Diencephalon (tissue), 1 donor: ENCODE data around the gene ZNF302. TPM values are rescaled to one million over a fixed set of nuclear protein-coding genes. Genes with fewer than 3 reads are reported as not detected.

Source experiments
- small RNA-seq: library from RNA; depleted of rRNA; stranded (forward); fragments of <200 nt; gene quantifications from one replicate; pipeline ENCODE3, GENCODE V24; 2014
- total RNA-seq: library from RNA; depleted of rRNA; stranded (reverse); fragments of >200 nt; gene quantifications from one replicate; pipeline ENCODE4 v1.2.3, GENCODE V29; 2014

The ZNF302 gene
- 54.7 TPM for total RNA-seq

GRCh38 chr19:34677386-34678084, at the start of gene ZNF302:
TSS of gene ZNF302 (plus strand) at chr19:34677678. CDS start at chr19:34678805, 1,127 bp downstream.

GRCh38 chr19:34676697-34677385, 637 bp upstream of the ZNF302 start, which contains the start of gene SCGB2B2:
TSS of gene SCGB2B2 (minus strand) at chr19:34677159. CDS start at chr19:34594563, 82,596 bp downstream.

GRCh38 chr19:34733746-34734536, 56.5 kb downstream of the ZNF302 start, which contains the start of gene ZNF181:
TSS of gene ZNF181 (plus strand) at chr19:34734243. CDS start at chr19:34735038, 795 bp downstream.

Small RNA genes lying within 50 kb of the gene (small RNA-seq; reads per million reads assigned to genes)
- not detected for gene RF00611

Other genes starting within 250 kb of the ZNF302 start
- 124 TPM for gene UBA2, start 249.3 kb upstream of the ZNF302 start, total RNA-seq
- 21.0 TPM for gene WTIP, start 195.9 kb upstream of the ZNF302 start, total RNA-seq
- 1.2 TPM for gene SCGB2B2, start 519 bp upstream of the ZNF302 start, total RNA-seq
- gene ZNF181, start 56.6 kb downstream of the ZNF302 start, total RNA-seq: 30.9 TPM
- 14.3 TPM for gene ZNF599, start 95.5 kb downstream of the ZNF302 start, total RNA-seq
- gene ZNF30, start 249.2 kb downstream of the ZNF302 start, total RNA-seq: 9.0 TPM